Esophagus muscularis mucosa (tissue), 3 donors: ENCODE results near the gene CYP1A2.

ENCODE experiments used
- CTCF ChIP-seq, 3 experiments: fragments of 200-600 bp in 2 of 3; fragments of 450-650 bp in 1 of 3; sonication (generic) in 2 of 3; IDR thresholded peaks; one replicate each; pipeline ENCODE4 v1.5.1; 2017 to 2019; ENCODE audit warnings: antibody characterized with exemption in 3 of 3, mild to moderate bottlenecking in 2 of 3, moderate library complexity in 1 of 3
- POLR2AphosphoS5 ChIP-seq, 2 donors: sonication (generic); formaldehyde crosslinking; IDR thresholded peaks; one replicate each; pipeline ENCODE4 v1.6.1; 2017; ENCODE audit warnings: antibody characterized with exemption in 2 of 2

GRCh38 chr15:74758736-74759135 is 10.1 kb downstream of the CYP1A2 start:
- TF ChIP-seq POLR2AphosphoS5 (IDR thresholded peaks at IDR 0.05) (no peak), CTCF (IDR thresholded peaks at IDR 0.05) (no peak)
